GM19035 (cell line): ENCODE results near the gene ING1.
A peak's percentile ranks its signal among the peaks of the same experiment; 100 is the strongest.
"Not testable (repeated sequence)": the region's sequence is repeated elsewhere in the genome, so short reads cannot be mapped to it uniquely, and the experiment has no call there.

Source experiments
- ATAC-seq: cut with Tn5 transposase; IDR thresholded peaks from one replicate; pipeline ENCODE4 v1.9.1; 2021; ENCODE audit not compliant: unreplicated experiment

ING1 gene

GRCh38 chr13:110690516-110690915 lies 23.0 kb upstream of the ING1 start:
- no peak for ATAC-seq

GRCh38 chr13:110695774-110696173 lies 17.7 kb upstream of the ING1 start:
- ATAC-seq: not testable (repeated sequence)

DNA sequence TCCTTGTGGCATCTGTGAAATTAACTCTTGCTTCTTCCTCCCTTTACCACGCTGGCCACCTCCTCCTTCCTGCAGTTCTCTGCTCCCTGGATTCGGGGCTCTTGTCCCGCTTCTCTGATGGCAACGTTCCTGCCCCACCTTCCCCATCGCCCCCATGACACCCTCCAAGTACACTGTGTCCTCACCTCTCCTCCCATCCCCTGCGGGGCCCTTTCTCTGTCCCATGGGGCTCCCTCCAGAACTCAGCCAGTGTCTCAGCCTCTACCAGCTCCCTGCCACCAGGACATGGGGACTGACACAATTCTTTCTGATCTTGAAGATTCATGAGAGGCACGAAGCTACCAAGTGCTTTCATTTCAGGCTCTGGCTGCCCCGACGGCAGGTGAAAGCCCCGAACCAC lies 16.7 kb upstream of the ING1 start:
- no peak for ATAC-seq

GRCh38 chr13:110697842-110698241 lies 15.7 kb upstream of the ING1 start:
- no peak for ATAC-seq

- ATAC-seq: no peak
Observed at GRCh38 chr13:110698689-110699088, 14.8 kb upstream of the ING1 start.

GRCh38 chr13:110699148-110700145 lies 14.1 kb upstream of the ING1 start:
- ATAC-seq: no peak

GRCh38 chr13:110700186-110700585 lies 13.3 kb upstream of the ING1 start:
- no peak for ATAC-seq

DNA sequence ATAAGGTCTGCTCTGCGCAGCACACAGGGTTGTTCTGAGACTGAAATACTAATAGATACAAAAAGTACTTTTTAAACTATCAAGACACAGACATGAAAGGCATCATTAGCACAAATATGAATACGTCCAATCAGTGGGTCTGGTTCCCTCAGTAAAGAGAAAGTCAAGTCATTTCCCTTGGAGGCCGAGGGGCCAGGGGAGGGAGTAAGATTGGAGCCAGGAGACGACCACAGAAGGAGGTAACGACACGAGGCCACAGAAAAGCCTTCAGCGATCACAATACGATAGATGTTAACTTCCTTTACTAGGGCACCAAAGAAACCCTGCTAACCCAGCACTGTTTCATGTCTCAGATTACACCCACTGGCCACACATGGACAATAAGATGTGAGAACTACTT lies 12.9 kb upstream of the ING1 start:
- no peak for ATAC-seq

- not testable (repeated sequence) for ATAC-seq
Observed at GRCh38 chr13:110701061-110701460, 12.4 kb upstream of the ING1 start.

- no peak for ATAC-seq
Observed at GRCh38 chr13:110702089-110702488, 11.4 kb upstream of the ING1 start.

DNA sequence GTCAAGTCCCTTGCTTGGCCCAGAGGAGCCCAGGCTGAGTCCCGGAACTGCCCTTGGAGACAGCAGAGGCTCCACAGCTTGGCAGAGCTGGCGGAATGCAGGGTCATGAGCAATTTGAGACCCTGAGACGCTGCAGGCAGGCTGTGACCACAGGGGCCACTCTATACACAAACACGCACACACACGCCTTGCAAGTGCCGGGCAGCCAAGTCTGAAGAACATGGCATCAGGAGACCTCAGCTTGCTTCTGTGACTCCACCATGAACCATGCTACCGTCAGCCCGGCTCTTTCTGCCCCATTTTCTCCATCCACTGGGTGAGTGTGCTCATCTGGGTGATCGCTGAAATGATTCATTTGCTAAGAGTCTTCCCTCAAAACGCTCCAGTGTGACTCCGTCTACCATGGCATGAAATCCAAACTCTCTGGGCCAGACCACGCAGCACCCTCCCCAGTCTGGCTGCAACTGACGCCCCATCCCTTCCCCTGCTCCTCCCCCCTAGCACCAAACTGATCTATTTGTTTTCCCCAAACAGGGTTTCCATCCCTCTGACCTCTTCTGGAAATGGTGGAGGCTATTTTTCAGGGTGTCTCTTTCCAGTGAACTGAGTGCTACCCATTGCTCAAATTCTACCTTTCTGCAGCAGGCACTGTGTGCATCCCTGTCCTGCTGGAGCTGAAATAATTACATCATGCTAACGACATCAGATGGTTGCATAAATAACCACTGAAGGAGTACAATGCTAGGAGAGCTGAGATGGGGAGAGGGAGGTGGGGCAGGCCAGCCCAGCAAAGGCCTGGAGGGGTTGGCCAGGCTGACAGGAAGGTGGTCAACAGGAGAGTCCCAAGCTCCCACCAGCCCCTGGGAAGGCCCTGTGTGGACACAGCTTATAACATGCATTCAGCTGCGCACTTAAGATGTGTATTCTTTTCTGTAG lies 10.6 kb upstream of the ING1 start:
- ATAC-seq: no peak

GRCh38 chr13:110705356-110705825 lies 8.1 kb upstream of the ING1 start:
- no peak for ATAC-seq

- ATAC-seq: peak; percentile 91
Observed at GRCh38 chr13:110705826-110706569, 7.5 kb upstream of the ING1 start, which contains the start of gene CARS2. Gene CARS2 (minus strand): TSS chr13:110706116. CDS start chr13:110706093, 23 bp downstream.

DNA sequence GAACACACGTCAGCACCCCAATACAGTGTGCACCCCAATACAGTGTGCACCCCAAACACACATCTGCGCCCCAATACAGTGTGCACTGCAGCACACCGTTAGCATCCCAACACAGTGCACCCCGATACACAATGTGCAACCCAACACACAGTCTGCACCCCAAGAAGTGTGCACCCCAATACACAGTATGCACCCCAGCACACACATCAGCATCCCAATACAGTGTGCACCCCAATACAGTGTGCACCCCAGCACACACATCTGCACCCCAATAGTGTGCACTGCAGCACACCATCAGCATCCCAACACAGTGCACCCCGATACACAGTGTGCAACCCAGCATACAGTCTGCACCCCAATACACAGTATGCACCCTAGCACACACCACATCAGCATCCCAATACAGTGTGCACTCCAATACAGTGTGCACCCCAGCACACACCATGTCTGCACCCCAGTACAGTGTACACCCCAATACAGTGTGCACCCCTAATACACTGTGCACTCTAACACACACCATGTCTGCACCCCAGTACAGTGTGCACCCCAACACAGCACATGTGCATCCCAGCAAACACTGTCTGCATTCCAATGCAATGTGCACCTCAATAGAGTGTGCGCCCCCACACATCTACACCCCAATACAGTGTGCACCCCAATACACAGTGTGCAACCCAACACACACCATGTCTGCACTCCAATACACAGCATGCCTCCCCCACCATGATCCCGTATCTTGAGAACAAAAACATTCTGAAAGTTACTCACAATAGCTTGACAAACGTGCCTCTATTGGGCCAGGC lies 6.7 kb upstream of the ING1 start:
- peak; percentile 2 for ATAC-seq

DNA sequence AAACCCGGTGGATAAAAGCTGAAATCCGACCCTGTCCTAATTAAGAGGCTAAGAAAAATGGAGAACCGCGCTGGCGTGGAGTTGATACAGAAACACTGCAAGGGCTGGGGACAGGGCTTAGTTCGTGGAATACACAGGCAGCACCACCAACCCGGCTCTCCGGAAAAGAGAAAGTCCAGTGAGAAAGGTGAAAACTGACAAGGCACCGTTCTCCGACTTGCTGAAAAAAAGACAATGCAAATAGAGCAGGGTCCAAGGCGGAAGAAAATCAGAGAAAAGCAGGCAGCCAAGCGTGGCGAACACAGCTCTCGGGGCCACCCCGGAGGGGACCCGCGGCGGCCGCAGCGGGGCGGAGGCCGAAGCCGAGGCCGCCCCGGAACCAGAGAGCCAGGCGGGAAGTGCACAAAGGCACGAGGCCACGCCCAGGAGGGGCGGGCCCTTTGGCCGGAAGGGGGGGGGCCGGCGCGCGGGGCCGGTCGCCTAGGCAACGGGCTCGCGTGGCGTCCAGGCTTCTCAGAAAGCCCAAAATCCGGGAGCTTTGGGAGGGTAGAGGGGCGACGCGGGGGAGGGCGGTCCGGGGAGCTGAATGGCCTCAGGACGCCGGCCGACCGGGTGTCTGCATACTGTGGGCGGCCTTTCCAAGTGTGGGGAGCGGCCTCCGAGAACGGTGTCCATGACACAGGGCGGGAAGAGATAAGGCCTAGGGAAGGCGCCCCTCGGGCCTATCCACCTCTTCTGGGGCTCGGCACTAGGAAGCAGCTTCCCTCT lies 1.2 kb upstream of the ING1 start:
- ATAC-seq: peak; percentile 28

DNA sequence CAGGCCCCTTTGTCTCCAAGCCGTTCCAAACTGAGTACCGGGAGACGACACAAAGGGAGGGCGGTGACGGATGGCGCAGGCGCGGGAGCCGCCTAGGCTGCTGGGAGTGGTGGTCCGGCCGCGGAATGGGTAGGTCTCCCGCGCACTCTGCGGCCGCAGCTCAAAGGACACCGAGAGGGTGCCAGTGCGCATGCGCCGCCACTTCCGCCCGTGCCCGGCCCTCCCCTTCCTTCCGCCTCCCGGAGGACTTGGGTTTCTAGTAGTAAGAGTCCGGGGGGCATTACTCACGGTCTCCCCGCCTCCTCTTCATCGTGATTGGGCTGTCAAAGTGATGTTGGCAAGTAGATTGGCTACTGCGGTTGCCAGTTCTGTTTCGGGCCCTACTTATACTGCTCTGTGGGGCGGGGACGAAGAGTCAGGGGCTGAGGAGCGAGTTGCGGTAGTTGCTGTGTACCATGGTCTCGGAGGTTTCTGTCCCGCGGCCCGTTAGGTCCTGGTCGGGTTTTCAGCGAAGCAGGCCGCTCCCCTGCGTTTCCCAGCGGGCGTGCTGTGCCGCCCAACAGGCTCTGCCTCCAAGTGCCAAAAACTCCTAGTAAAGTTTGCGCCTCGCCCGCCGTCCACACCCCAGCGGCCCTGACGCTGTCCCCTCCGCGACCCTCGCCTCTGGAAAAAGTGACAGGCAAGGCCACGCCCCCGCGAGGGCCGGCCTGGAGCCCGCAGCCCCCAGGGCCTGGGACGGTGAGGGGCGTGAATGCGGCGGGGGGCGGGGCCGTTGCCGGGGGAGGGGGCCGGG lies 455 bp upstream of the ING1 start:
- peak; percentile 46 for ATAC-seq

- ATAC-seq: no peak
Observed at GRCh38 chr13:110713981-110714796, 689 bp downstream of the ING1 start.
